GM19397 (cell line): ENCODE results near the gene LGR5.
"Not testable (repeated sequence)": the region's sequence is repeated elsewhere in the genome, so short reads cannot be mapped to it uniquely, and the experiment has no call there.

ENCODE experiments used
- ATAC-seq: cut with Tn5 transposase; IDR thresholded peaks from one replicate; pipeline ENCODE4 v1.9.1; 2021; ENCODE audit warnings: mild to moderate bottlenecking, moderate library complexity; ENCODE audit not compliant: unreplicated experiment

LGR5 gene

GRCh38 chr12:71472441-71472911 is 32.9 kb downstream of the LGR5 start:
- ATAC-seq, result no peak

- no peak for ATAC-seq
Observed at GRCh38 chr12:71474791-71475190, 35.2 kb downstream of the LGR5 start.

GRCh38 chr12:71475280-71475679 is 35.7 kb downstream of the LGR5 start:
- ATAC-seq, result no peak

- no peak for ATAC-seq
Observed at GRCh38 chr12:71476513-71476912, 36.9 kb downstream of the LGR5 start.

DNA sequence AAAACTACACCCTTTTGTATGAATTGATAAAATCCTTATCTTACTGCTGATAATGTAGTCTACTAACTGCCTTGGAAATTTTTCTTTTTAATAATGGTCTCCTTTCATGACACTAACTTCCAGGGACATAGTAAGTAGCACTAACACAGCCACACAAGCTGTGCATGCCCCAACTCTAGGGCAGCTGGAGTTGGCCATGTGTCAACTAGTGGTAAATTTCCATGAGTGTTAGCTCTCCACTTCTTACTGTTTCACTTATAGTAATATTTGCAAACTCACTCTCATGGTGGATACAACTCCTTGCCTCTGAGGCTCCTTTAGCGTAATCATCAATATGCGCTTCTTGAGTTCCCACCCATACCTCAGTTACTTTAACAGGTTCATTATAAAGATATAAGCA is 38.0 kb downstream of the LGR5 start:
- ATAC-seq, result no peak

DNA sequence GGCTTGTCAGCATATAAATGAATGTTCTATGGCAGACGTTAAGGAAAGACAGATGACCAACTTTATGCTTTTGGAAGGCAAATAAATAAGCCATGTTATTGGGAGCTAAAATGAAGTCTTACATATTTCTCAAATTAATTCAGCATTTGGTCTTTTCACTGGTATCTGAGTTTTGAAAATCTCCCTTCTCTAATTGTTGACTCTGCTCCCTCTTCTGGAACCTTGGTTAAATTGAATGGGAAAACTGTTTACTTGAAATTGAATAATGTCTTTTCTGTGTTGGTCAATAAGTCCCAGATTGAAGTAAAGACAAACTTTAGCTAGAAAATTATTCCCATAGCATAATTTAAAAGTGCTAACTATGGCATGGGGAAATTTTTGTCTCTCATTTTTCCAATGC is 38.7 kb downstream of the LGR5 start:
- ATAC-seq, result no peak

DNA sequence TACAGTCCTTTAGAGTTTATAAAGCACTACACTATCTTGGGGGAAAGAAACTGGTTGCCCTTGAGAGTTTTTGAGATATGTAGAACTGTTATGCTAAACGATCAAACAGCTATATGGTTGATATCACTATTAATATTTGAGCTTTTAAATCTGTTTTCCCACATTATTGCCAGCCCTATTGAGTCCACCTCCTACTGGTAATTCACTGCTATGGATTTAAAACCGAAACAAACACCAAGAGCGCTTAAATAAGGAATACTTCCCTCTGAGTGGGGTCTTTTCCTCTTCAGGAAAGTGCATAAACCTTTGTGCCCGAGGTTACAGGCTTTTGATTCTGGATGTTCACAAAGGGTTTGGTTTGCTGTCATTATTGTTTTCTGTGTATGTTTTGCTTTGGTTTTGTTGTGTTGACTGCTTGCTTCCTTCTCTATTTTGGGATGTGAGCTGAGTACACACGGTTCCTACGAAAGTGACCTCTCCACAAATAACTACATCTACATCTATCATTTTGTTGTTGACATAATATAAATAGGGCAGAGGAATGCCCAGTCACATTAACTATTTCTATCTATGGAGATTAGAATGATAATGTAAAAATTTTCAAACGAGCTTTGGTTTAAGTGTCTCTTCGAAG is 44.8 kb downstream of the LGR5 start:
- ATAC-seq, result no peak

GRCh38 chr12:71490844-71491243 is 51.2 kb downstream of the LGR5 start:
- ATAC-seq, result not testable (repeated sequence)

DNA sequence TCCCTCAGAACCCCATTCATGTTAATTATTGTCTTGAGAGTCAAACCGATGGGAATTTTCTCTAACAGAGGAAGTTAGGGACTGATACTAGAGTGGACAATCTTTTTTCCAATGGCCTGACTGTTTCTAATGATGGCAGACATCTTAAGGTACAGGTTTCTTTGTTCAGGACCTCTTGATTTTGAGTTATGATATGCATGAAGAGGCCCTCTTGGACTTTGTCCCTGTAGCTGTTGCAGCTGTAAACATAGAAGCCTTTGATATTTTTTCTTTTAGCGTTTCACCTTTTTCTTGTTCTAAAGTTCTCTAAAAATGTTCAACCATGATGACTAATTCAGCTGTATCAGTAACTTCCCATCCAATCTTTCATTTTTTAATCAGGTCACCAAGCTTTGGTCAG is 53.0 kb downstream of the LGR5 start:
- ATAC-seq, result no peak

- no peak for ATAC-seq
Observed at GRCh38 chr12:71499834-71500233, 60.2 kb downstream of the LGR5 start.

GRCh38 chr12:71503579-71504391 is 64.2 kb downstream of the LGR5 start:
- ATAC-seq, result no peak

DNA sequence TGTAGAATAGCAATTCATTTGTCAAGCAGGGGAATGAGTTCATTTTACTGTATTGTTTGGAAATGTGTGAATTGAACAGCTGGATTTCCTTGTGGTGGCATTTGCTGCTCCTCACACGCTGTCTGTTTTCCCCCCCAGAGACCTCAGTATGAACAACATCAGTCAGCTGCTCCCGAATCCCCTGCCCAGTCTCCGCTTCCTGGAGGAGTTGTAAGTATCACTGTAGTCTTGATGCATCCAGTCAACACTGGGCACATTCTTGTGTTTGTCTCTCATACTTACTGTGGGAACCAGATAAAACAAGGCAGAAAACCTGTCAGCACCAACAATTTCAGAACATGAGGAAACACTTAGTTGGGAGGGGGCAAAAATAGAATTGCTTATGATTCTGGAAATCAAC is 64.9 kb downstream of the LGR5 start:
- no peak for ATAC-seq

DNA sequence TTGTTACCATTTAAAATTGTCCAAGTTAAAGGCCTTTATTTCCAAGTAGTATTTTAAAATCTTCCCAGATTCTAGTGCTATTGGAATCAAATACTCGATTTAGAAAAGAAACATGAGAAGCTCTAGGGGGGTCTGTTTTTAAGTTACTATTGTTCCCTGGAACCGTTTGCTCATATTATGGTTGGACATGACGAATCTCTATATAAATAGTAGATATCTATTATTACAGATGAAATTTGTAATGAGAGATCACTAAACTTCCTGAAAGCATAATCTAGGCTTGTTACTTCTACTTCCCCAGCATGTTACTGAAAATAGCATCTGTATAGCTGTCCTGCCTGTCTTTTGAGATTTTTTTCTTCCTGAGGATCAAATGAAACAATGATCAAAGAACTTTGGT is 70.1 kb downstream of the LGR5 start:
- no peak for ATAC-seq

DNA sequence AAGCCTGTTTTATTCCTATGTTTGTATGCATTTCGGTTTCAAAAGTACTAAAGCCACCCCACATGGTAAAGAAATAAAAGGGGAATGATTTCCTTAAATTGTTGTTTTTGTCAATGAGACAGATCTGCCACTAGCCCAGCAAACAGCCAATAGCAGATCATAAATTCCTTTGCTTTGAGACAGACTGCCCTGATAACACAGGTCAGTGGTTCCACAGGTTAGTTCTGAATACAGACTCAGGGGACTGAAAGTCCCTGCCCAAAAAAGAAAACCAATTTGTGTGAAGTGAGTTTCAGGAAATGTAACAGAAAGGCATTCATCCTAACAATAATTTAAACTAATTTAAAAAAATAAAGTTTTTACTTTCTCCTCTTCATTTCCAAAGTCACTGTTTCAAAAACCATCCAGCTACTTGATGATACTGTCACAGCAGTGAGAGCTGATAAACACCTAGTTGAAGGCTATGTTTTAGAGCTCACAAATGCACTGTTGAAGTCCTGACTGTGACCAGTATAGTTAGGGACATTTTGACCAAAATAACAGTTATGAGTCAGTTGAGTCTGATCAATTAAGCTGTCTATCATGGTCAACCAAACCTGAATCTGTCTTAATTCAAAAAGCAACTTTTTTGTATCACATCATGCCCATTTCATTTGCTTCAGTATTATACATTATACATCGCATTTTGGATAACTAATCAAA is 77.7 kb downstream of the LGR5 start:
- ATAC-seq, result no peak

- ATAC-seq, result no peak
Observed at GRCh38 chr12:71521125-71521524, 81.5 kb downstream of the LGR5 start.

GRCh38 chr12:71524626-71525025 is 85.0 kb downstream of the LGR5 start:
- ATAC-seq, result no peak

DNA sequence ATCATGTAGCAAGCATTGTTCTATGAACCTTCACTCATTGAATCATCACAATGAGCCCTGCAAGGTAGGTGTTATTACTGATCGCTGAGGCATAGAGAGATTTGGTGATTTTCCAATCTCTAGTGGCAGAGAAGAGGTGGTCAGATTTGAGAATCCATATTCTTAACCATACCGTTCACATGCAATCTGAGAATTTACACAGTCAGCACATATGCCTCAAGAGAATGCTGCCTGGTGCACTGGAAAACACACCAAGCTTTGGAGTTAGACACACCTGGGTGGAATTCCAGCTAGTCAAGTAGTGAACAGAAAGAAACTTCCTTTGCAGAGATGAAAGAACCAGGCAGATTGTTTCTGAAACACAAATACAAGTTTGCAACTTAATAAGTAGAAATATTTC is 94.1 kb downstream of the LGR5 start:
- no peak for ATAC-seq

- no peak for ATAC-seq
Observed at GRCh38 chr12:71536279-71536938, 96.8 kb downstream of the LGR5 start.

- ATAC-seq, result no peak
Observed at GRCh38 chr12:71536939-71537622, 97.5 kb downstream of the LGR5 start.

GRCh38 chr12:71538807-71539206 is 99.2 kb downstream of the LGR5 start:
- no peak for ATAC-seq

- no peak for ATAC-seq
Observed at GRCh38 chr12:71541583-71541982, 102.0 kb downstream of the LGR5 start.
